COLO668 (cell line): Measurements from ENCODE around the gene RND2.
"Not testable (repeated sequence)": the region's sequence is repeated elsewhere in the genome, so short reads cannot be mapped to it uniquely, and the experiment has no call there.

Source experiments
- DNase-seq: peaks from one replicate; lab custom pipeline; 2025; ENCODE audit not compliant: unreplicated experiment; lab: John Stamatoyannopoulos, UW

Gene RND2

DNA sequence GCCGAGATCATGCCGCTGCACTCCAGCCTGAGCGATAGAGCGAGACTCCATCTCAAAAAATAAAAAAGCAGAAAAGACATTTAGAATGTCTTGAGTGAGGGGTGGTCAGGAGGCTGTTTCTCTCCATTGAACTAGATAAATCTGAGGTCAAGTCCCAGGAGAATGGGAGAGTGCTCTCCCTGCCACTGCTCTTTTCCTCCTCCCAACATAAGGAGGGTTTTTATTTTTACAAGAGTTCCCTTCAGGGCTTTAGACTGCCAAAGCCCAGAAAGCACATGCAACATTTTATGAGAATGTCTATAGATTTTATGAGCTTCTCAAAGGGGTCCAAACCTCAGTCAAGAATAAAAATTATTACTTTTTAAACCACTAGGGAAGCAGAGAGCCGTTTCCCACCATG is 1.6 kb downstream of the RND2 start:
- no peak for DNase-seq

DNA sequence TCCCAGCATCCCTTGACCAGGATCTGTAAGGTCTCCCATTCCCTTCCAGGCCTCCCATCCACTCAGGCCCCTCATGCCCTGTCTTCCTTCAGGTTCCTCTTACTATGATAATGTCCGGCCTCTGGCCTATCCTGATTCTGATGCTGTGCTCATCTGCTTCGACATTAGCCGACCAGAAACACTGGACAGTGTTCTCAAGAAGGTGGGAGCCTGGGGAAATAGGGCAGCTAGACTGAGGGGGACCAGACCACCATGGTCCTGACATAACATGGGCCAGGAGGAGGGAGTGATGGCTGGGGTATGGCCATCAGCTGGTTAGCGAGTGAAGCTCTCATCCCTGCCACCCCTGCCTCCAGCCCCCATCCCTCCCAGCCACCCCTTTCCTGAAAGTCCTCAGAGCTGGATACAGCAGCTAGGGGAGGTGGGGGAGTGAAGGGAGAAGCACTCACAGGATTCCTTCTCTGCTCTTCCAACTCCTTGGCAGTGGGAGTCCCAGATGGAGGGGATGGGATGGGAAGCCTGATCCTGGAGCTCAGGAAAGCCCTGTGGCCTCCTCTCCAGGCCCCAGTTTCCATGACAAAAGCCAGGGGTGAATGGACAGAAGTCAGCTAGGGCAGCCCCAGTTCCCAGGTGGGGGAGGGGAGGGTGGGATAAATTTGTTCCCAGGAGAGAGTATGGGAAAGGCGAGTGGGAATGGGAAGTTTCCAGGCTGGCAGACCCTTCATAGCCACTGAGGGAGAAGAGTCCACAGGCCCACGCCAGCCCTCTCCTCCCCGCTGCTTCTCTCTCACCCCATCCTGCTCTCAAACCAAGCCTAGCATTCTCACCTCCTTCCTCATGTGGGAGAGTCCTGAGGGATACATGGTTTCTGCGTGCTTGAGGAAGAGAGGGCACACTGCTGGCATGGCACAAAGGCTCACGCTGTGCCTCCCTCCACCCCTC is 2.3 kb downstream of the RND2 start:
- DNase-seq, result no peak

DNA sequence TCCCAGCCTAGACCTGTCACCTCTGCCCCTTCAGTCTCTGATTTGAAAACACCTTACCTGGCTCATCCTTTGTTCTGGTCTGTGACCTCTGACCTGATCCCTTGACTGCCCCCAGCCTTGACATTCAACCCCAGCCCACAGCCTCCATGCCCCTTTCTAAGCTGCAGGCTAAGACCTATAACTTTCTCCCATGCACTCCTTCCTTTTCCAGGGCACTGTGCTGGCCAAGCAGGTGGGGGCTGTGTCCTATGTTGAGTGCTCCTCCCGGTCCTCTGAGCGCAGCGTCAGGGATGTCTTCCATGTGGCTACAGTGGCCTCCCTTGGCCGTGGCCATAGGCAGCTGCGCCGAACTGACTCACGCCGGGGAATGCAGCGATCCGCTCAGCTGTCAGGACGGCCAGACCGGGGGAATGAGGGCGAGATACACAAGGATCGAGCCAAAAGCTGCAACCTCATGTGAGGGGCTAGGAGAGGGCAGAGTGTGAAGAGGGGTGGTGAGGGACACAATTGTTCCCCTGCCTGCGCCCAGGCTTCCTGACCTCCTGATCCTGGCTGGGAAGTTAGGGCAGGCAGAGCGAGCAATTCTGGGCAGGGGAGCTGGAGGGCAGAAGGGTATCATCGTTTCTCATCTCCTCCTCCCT is 3.3 kb downstream of the RND2 start:
- DNase-seq, result no peak

GRCh38 chr17:43030137-43030767 is 5.2 kb downstream of the RND2 start:
- no peak for DNase-seq

GRCh38 chr17:43031666-43032065 is 6.6 kb downstream of the RND2 start:
- no peak for DNase-seq

DNA sequence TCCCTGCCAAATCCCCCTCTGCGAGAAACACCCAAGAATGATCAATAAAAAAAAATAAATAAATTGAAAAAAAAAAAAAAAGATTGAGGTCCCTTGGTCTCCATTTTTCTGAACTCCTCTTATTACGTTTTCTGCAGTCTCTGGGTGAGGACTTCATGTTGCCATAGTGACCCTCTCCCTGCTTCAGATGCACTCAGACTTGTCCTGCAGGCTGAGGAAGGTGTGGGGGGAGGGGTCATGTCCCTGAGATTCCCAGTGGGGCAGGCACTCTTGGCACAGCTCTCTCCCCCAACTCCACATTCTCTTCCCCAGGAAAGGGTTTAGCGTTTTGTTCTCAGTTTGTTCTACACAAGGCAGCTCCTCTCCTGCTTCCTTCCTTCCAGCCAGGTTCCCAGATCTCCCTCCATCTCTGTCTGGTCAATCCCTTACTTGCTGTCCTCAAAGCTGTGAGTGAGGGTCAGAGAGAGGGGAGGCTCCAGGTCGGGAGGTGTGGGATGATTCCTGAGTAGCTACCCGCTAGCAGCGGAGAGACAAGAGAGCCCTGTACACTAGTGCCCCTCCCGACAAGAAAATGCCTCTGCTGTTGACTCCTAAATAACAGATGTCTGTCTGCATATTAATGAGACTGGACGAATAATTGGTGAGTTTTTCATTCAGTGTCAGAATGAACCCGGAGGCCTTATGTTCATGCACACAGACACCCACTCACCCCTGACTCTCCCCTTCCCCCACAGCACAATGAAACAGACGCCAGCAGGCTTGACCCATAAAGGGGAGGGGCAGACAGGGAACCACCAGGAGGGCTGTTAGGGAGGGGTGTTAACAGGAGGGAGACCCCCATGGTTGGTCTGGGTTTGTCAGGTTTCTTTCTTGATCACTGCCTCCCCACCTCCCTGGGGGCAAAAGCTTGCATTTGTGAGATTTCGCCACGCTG is 9.2 kb downstream of the RND2 start:
- DNase-seq, result no peak

DNA sequence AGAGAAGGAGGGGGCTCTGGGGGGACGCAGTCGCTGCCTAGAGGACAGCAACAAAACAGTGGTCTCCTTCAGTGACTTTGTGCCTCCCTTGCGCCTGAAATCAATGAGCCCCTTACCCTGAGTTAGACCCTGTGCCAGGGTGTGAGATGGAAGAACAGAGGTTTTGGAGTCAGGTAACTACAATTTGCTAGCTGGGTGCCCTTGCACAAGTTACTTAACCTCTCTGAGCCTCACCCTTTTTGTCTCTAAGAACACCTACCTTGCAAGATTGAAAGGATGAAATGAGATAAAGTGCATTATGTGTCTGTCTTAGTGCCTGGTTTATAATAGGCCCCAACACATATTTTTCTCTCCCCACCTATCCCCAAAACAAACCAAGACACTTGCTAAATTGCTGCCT is 9.9 kb downstream of the RND2 start:
- DNase-seq, result no peak

- no peak for DNase-seq
Measured at GRCh38 chr17:43039646-43040045, 14.6 kb downstream of the RND2 start.

DNA sequence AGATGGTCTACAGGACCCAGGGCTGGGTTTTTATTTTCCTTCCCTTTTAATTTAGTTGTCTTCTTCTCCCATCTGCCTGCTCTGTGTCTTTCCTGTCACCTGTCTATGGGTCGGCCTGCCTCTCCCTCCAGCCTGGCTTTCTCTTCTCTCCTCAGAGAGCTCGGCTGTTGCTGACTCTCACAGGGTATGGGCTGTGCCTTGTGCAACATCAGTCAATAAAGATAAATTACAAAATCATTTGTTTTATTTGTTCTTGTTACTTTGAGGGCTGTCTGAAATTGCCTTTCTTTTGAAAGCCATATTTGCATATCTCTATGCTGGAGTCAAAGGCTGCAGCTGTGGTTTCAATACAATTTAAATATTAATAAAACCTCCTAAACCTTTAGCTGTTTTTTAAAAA is 15.6 kb downstream of the RND2 start:
- no peak for DNase-seq

DNA sequence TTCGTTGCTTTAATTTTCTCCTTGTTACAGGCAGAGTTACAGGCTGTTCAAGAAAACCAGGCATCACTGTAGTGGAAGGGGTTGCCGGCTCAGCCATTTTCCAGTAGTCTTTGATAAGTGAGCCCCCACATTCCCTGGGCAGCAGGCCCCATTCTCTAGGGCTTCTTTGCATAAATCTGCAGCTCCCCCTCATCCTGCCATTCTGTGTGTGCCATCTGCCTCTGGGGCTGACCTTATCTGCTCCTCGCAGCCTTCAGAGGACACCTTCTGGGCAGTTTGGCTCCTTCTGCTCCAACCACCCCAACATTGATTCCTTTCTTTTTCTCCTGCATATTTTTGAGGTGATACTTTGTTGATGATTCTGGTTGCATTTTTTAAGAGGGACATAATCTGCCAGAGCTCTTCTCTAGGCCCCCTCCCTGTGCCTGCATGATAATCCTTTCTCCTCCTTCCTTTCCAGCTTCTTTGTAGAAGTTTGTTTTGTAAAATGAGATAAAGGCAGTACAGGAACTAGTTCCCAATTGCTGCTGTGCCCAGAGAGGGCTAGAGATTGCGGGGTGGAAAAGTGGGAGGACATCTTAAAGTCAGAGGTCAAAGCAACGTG is 17.1 kb downstream of the RND2 start:
- no peak for DNase-seq

DNA sequence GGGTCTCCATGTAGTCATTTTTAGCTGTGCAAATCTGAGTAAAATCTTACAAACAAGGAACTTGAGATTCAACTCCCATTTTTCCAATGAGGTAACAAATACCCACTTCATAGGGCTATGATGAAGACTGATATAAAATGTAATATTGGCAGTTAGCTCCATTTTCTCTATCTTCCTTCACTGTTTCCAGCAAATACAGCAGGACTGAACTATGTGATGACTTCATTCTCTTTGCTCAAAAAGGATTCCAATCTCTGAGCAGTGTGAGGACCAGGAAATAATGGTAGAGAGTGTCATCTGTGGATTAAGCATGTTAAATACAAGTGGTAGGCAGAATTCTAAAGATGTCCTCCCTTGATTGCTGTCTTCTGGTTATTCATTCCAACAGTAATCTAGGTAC is 18.3 kb downstream of the RND2 start:
- DNase-seq, result no peak

GRCh38 chr17:43044024-43044423 is 19.0 kb downstream of the RND2 start:
- DNase-seq, result no peak

DNA sequence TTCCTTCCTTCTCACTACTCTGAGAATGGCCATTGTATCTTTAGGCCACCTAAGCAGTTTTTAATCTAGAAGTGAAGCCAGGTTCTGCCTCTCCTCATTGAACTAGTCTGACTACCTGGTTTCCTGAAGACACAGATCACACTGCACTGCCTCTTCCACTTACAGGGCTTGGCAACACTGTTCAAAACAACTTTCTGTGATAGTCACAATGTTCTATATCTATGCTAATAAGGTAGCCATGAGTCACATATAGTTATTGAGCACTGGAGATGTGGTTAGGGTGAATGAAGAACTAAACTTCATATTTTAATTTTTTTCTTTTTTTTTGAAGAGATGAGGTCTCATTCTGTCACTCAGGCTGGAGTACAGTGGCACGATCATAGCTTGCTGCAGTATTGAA is 26.9 kb downstream of the RND2 start:
- DNase-seq, result no peak

- not testable (repeated sequence) for DNase-seq
Measured at GRCh38 chr17:43053008-43053407, 28.0 kb downstream of the RND2 start.

- no peak for DNase-seq
Measured at GRCh38 chr17:43056051-43056450, 31.0 kb downstream of the RND2 start.

DNA sequence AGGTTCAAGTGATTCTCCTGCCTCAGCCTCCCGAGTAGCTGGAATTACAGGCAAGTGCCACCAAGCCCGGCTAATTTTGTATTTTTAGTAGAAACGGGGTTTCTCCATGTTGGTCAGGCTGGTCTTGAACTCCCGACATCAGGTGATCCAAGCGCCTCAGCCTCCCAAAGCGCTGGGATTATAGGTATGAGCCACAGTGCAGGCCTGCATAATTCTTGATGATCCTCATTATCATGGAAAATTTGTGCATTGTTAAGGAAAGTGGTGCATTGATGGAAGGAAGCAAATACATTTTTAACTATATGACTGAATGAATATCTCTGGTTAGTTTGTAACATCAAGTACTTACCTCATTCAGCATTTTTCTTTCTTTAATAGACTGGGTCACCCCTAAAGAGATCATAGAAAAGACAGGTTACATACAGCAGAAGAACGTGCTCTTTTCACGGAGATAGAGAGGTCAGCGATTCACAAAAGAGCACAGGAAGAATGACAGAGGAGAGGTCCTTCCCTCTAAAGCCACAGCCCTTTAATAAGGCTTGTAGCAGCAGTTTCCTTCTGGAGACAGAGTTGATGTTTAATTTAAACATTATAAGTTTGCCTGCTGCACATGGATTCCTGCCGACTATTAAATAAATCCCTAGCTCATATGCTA is 38.1 kb downstream of the RND2 start:
- DNase-seq, result no peak

DNA sequence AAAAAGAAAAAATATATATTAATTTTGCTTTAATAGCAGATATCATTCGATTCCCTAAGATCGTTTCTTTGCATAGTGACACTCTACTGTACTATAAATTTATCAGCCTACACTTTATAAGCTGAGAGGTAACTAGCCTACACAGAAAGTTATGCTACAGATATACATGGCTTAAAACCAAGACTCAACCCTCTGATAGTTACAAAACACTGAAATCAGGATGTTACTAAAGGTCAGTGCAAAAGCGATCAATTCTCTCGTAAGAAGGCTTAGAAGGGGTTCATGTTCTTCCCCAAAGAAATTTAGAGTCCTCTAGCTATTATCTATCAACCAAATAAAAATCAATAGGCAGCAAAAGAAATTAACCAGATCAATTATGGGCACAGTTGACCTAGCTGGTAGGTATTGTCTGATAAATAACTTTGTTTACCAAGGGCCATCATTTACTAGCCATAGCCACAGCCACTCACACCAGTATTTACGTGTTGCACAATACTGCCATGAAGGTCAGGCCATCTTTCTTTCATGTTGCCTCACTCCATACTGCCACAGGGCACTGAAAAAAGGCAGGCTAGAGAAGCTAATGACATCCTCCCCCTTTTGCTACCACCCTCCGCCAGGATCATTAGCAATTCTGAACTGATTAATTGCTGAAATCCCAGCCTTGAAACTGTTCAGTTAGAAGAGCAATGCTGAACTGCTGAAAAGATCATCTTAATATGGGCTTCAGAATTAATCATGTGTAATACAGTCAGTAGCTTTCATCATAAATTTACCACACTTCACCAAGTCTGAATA is 43.7 kb downstream of the RND2 start:
- no peak for DNase-seq

DNA sequence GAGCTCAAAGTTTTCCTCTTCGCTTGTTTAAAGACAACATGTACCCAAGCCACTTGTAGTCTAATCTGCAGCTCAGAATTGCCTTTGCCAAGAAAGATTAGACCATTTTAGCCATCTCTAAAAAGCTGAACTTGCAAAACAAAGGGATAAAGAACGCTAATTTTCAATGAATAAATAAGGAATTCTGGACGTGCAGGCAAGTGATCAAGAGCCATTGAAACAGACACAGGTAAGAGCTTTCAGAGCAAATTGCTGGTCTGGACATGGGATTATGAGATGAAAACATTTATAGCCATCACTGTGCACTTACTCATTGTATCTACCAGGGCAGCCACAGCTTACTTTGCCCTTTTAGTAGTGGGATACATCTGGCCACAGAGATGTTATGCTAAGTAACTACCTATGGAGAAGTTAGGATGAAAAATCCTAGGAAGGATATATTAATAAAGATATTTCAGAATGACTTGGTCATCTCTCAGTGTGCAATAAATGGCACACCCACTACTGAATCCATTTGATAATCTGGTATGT is 44.4 kb downstream of the RND2 start:
- DNase-seq, result no peak

DNA sequence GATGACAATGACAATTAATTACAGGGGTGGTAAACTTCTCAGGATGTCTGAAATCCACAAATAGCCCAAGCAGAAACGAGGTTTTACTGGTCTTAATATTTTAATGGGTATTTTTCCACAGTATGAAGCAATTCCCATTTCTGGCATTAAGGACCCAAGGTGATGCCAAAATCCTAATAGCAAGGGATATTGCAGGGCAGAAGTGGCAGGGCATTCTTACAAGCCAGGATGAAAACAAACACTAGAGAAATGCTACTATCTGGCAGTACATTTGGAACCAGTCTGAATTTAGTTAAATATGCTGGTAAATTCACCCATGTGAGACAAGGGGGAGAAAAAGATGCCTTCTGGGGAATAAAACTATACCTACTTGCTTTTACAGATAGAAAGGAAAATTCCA is 45.2 kb downstream of the RND2 start:
- no peak for DNase-seq
